Stimulated activated CD4-positive, alpha-beta T cell treated with anti-CD3 and anti-CD28 coated beads, Interleukin-15, amount 100 ng/mL, for 24 hours (primary cell): Measurements from ENCODE around the gene LAPTM5.
"Not testable (repeated sequence)": the region's sequence is repeated elsewhere in the genome, so short reads cannot be mapped to it uniquely, and the experiment has no call there.

Experiments
- DNase-seq: peaks from one replicate; pipeline ENCODE4 v3.0.0-alpha.2; 2020

The LAPTM5 gene

DNA sequence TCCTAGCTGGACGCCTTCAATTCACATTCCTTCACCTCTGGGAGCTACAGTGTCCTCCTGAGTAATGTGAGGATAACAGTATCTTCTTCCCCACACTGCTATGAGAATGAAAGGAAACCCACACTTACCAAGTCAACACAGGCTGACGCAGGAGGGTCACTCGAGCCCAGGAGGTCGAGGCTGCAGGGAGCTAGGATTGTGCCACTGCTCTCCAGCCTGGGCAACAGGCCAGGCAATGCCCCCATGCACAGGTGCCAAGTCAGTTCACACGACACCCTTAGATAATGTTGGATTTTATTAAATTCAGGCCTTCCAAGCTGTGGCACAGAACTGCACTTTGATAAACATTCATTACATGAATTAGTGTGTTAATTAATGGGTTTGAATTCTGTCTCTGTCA is 66.1 kb downstream of the LAPTM5 start:
- DNase-seq = no peak

DNA sequence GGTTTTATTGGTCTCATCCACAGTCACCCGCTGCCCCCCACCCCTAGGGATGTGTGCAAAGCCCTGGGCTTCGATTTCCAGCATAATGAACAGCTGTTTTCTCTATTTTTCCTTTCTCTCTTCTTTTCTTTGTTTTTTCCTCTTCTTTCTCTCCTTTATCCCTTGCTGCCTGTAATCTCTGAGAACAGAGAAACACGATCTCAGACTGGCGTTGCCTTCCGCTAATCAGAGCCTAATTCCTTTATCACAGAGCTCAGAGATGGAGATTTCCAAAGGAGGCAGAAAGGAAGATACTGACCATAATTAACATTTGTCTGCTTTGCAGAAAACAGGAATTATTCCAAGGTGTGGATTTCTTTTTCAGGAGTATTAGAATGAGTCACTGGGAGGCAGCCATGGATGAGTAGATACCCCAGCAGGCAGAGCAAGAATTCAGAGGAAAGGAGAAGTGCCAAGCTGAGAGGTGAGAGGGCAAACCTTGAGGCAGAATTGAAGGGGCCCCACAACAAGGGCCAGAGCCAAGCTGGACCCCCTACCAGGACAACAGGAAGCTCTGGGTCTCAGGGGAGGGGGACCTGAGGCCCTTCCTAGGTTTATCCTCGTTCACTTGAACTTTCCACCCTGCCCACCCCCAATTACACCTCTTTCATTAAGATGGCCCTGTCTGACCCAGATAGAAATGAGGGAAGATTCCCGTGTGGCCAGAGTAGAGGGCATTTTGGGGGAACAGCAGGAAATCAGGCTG is 67.5 kb downstream of the LAPTM5 start:
- no peak for DNase-seq

- DNase-seq = no peak
These were observed 68.4 kb downstream of the LAPTM5 start for GRCh38 chr1:30688920-30689794.

DNA sequence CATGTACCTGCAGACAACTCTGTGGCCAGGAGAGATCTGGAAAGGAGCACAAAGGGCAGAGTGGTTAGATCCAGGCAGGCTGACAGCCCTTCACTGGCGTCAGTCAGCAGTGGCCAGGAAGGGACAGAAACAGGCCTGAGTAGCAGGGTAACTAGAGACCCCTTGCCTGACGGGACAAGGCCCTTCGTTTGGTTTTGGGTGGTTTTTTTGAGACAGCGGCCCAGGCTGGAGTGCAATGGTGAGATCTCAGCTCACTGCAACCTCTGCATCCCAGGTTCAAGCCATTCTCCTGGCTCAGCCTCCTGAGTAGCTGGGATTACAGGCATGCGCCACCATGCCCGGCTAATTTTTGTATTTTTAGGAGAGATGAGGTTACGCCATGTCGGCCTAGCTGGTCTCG is 69.1 kb downstream of the LAPTM5 start:
- not testable (repeated sequence) for DNase-seq

GRCh38 chr1:30687886-30688285 is 69.7 kb downstream of the LAPTM5 start:
- no peak for DNase-seq

- DNase-seq = no peak
These were observed 71.2 kb downstream of the LAPTM5 start for GRCh38 chr1:30686236-30686935.

DNA sequence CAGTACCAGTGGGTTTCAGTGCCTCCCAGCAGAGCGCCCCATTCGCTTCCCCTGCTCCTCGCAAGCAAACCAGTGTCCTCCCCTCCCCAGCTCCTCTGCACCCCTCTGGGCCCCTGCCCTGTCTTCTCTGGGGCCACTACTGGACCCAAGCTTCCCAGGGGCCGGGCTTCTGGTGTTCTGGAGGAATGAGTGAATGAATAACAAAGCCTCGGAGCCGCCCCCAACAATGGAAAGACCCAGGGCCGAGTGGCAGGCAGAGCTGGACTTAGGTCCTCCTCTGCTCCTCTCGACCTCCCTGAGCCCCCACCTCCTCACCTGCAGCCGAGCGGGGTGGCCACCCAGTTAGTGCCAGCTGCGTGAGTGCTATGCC is 71.8 kb downstream of the LAPTM5 start:
- no peak for DNase-seq

- peak; percentile 36 for DNase-seq
These were observed 72.4 kb downstream of the LAPTM5 start for GRCh38 chr1:30684881-30685795.

- DNase-seq = no peak
These were observed 73.3 kb downstream of the LAPTM5 start for GRCh38 chr1:30684259-30684658.

GRCh38 chr1:30683699-30684098 is 73.9 kb downstream of the LAPTM5 start:
- no peak for DNase-seq
